OCI-LY1 (cell line): ENCODE measurements around the gene GTF2B.

ENCODE experiments used
- EZH2 ChIP-seq: fragments of 200-600 bp; sonication (generic), shearing (Covaris generic); IDR thresholded peaks from 2 replicates; pipeline ENCODE4 v1.8.0; 2017; ENCODE audit warnings: borderline replicate concordance, mixed run types, mild to moderate bottlenecking, antibody characterized with exemption, low read length, moderate library complexity, mixed read lengths
- TF ChIP-seq, protein P1 (sequence below): fragments of 200-600 bp; sonication (generic), shearing (Covaris generic); IDR thresholded peaks from 2 replicates; pipeline ENCODE4 v1.5.1; 2017; ENCODE audit warnings: mild to moderate bottlenecking, antibody characterized with exemption, low read length, moderate library complexity, mixed read lengths

DNA sequence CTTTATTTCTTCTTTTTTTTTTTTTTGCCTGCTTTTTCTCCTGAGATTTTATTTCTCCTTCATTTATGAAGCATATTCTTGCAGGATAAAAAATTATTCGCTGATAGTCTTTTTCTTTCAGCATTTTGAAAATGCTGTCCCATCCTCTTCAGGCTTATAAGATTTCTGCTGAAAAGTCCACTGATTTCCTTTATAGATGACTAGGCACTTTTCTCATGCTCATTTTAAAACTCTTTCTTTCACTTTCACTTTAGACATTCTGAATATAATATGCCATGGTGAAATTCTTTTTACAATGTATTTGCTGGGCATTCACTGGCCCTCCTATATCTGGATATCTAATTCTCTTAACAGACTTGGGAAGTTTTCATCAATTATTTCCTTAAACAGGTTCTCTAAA is 25.5 kb upstream of the GTF2B start:
- TF ChIP-seq, protein P1, sequence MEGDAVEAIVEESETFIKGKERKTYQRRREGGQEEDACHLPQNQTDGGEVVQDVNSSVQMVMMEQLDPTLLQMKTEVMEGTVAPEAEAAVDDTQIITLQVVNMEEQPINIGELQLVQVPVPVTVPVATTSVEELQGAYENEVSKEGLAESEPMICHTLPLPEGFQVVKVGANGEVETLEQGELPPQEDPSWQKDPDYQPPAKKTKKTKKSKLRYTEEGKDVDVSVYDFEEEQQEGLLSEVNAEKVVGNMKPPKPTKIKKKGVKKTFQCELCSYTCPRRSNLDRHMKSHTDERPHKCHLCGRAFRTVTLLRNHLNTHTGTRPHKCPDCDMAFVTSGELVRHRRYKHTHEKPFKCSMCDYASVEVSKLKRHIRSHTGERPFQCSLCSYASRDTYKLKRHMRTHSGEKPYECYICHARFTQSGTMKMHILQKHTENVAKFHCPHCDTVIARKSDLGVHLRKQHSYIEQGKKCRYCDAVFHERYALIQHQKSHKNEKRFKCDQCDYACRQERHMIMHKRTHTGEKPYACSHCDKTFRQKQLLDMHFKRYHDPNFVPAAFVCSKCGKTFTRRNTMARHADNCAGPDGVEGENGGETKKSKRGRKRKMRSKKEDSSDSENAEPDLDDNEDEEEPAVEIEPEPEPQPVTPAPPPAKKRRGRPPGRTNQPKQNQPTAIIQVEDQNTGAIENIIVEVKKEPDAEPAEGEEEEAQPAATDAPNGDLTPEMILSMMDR, result no peak
- TF ChIP-seq EZH2, result no peak
